Liver (tissue), 3 donors: ENCODE results near the gene RPGRIP1L.

Experiments
- REST ChIP-seq: IDR thresholded peaks from 2 replicates; pipeline ENCODE4 v1.6.1; 2016; ENCODE audit warnings: antibody characterized with exemption, mild to moderate bottlenecking
- SP1 ChIP-seq: IDR thresholded peaks from 2 replicates; pipeline ENCODE4 v1.6.1; 2018; ENCODE audit warnings: antibody characterized with exemption, mild to moderate bottlenecking
- TAF1 ChIP-seq: conservative IDR thresholded peaks from 2 replicates; pipeline ENCODE4 v1.6.1; 2016; ENCODE audit warnings: antibody characterized with exemption, mild to moderate bottlenecking
- YY1 ChIP-seq: IDR thresholded peaks from 2 replicates; pipeline ENCODE4 v1.6.1; 2016; ENCODE audit warnings: antibody characterized with exemption, mild to moderate bottlenecking
- ZBTB33 ChIP-seq: IDR thresholded peaks from 2 replicates; pipeline ENCODE4 v1.6.1; 2016; ENCODE audit warnings: antibody characterized with exemption
- TF ChIP-seq, protein P1 (sequence below): fragments of 150-350 bp; IDR thresholded peaks from 2 replicates; pipeline ENCODE4 v1.5.1; 2017; ENCODE audit warnings: improper control_type of control experiment, low read depth, low read length; ENCODE audit not compliant: missing input control
- TF ChIP-seq, protein P2 (sequence below): IDR thresholded peaks from 2 replicates; pipeline ENCODE4 v1.6.1; 2016; ENCODE audit warnings: antibody characterized with exemption
- donor health status: healthy.
- donor health status: healthy.

- TF ChIP-seq, protein P1, sequence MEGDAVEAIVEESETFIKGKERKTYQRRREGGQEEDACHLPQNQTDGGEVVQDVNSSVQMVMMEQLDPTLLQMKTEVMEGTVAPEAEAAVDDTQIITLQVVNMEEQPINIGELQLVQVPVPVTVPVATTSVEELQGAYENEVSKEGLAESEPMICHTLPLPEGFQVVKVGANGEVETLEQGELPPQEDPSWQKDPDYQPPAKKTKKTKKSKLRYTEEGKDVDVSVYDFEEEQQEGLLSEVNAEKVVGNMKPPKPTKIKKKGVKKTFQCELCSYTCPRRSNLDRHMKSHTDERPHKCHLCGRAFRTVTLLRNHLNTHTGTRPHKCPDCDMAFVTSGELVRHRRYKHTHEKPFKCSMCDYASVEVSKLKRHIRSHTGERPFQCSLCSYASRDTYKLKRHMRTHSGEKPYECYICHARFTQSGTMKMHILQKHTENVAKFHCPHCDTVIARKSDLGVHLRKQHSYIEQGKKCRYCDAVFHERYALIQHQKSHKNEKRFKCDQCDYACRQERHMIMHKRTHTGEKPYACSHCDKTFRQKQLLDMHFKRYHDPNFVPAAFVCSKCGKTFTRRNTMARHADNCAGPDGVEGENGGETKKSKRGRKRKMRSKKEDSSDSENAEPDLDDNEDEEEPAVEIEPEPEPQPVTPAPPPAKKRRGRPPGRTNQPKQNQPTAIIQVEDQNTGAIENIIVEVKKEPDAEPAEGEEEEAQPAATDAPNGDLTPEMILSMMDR, result no peak
- no peak for TF ChIP-seq REST
- TF ChIP-seq YY1, result no peak
- TF ChIP-seq, protein P2, sequence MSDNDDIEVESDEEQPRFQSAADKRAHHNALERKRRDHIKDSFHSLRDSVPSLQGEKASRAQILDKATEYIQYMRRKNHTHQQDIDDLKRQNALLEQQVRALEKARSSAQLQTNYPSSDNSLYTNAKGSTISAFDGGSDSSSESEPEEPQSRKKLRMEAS, result no peak
- TF ChIP-seq TAF1, result no peak
- TF ChIP-seq SP1, result no peak
- no peak for TF ChIP-seq ZBTB33
Observed at GRCh38 chr16:53620476-53620875, 83.2 kb downstream of the RPGRIP1L start.
